Measurements from ENCODE around the gene KIDINS220. TPM values are rescaled to one million over a fixed set of nuclear protein-coding genes. Genes with fewer than 3 reads are reported as not detected.

The KIDINS220 gene
- total and polyA plus RNA-seq, 2 of the 13 experiments (the other 11 are each of a cell fraction or from before 2014, with no cell fraction given): 25.2 to 32.3 TPM

- Histone ChIP-seq H3K9me3 (ENCODE audit: low read length) (no peaks in the 10 kb centered on the region), H3K27ac (ENCODE audit: extremely low read length, insufficient read depth, low read length) (no peak overlapping the region), H2AFZ (ENCODE audit: low read length) (no peak overlapping the region), H3K4me2 (ENCODE audit: low read depth, low read length) (no peak overlapping the region), H3K27me3 (ENCODE audit: control insufficient read depth in 1 of 2, insufficient read depth in 2 of 2, low read length in 2 of 2) (no peaks in the 10 kb centered on the region), H3K9ac (ENCODE audit: insufficient read depth, low read depth, low read length) (no peak overlapping the region), H3K4me1 (ENCODE audit: insufficient read depth, low read length) (peaks cover 5% of the 10 kb centered on the region; the same call in 1 of the 2 replicates), H3K4me3 (replicated peaks in 1 of 3; ENCODE audit: insufficient read depth in 1 of 3, low read depth in 2 of 3, low read length in 3 of 3) (no peak overlapping the region), H4K20me1 (ENCODE audit: insufficient read depth, low read length) (no peaks in the 10 kb centered on the region), H3K79me2 (ENCODE audit: insufficient read depth, low read length) (no peaks in the 10 kb centered on the region), H3K36me3 (replicated peaks in 1 of 2; ENCODE audit: control insufficient read depth in 1 of 2, insufficient read depth in 2 of 2, low read length in 2 of 2) (peaks cover 17 to 58% of the 10 kb centered on the region in 2 experiments)
- POLR2A ChIA-PET: no interaction called here
- WGBS (ENCODE audit: low lambda C conversion rate): 88% methylated on average over 3 of the region's 3 CpGs
- intact Hi-C loops (cut with micrococcal nuclease; ENCODE audit: unreplicated experiment): loop anchor here (1.0 kb wide), 1 partner anchor 22 kb away; no protein-coding TSS in a partner anchor
- DNase-seq (ENCODE audit: low spot score): peak; percentile 88
- in situ Hi-C loops (cut with HindIII; ENCODE audit: extremely low pct_ligation_motif_present, low pct_unique_long_range_greater_than_20kb): no loop called here
- no TSS peak for BruUV-seq (replicated peaks)
- CTCF ChIA-PET (ENCODE audit: low intra/inter-chr PET ratio, low total read pairs): no interaction called here
- FAIRE-seq: peak; percentile 47
- peak; percentile 95 for ATAC-seq
- TF ChIP-seq ZNF12 (CRISPR knock-in tag; IDR thresholded peaks at IDR 0.05) (0 out of 2 replicates have a peak, but pooled peaks have one; percentile 31), RFX3 (CRISPR knock-in tag; IDR thresholded peaks at IDR 0.05) (no peak), DMAP1 (CRISPR knock-in tag; IDR thresholded peaks at IDR 0.05) (no peak), ZNF382 (CRISPR knock-in tag; IDR thresholded peaks at IDR 0.05; ENCODE audit: borderline replicate concordance) (no peak), TEAD3 (CRISPR knock-in tag; optimal IDR thresholded peaks at IDR 0.05; ENCODE audit: borderline replicate concordance) (peak; percentile 58), FOXA3 (CRISPR knock-in tag; IDR thresholded peaks at IDR 0.05) (0 out of 2 replicates have a peak, but pooled peaks have one; percentile 40), ZNF788 (CRISPR knock-in tag; IDR thresholded peaks at IDR 0.05; ENCODE audit: borderline replicate concordance) (no peak), MTF2 (CRISPR knock-in tag; IDR thresholded peaks at IDR 0.05; ENCODE audit: borderline replicate concordance) (no peak), ZBTB38 (CRISPR knock-in tag; IDR thresholded peaks at IDR 0.05) (0 out of 2 replicates have a peak, but pooled peaks have one; percentile 24), SRF (IDR thresholded peaks at IDR 0.05; ENCODE audit: low read depth, low read length) (no peak), STAG1 (CRISPR knock-in tag; IDR thresholded peaks at IDR 0.05) (0 out of 2 replicates have a peak, but pooled peaks have one; percentile 20), FOSL2 (CRISPR knock-in tag; IDR thresholded peaks at IDR 0.05) (peak; percentile 93), PHB2 (IDR thresholded peaks at IDR 0.05; ENCODE audit: partially characterized antibody) (no peak), SAP130 (CRISPR knock-in tag; IDR thresholded peaks at IDR 0.05; ENCODE audit: low read depth) (peak; percentile 54; the same call in 1 of the 2 replicates), ZNF24 (IDR thresholded peaks at IDR 0.05) (no peak)
- TF ChIP-seq, protein P1, sequence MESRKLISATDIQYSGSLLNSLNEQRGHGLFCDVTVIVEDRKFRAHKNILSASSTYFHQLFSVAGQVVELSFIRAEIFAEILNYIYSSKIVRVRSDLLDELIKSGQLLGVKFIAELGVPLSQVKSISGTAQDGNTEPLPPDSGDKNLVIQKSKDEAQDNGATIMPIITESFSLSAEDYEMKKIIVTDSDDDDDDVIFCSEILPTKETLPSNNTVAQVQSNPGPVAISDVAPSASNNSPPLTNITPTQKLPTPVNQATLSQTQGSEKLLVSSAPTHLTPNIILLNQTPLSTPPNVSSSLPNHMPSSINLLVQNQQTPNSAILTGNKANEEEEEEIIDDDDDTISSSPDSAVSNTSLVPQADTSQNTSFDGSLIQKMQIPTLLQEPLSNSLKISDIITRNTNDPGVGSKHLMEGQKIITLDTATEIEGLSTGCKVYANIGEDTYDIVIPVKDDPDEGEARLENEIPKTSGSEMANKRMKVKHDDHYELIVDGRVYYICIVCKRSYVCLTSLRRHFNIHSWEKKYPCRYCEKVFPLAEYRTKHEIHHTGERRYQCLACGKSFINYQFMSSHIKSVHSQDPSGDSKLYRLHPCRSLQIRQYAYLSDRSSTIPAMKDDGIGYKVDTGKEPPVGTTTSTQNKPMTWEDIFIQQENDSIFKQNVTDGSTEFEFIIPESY (CRISPR knock-in tag; IDR thresholded peaks at IDR 0.05): peak; percentile 77
- TF ChIP-seq, protein P2, sequence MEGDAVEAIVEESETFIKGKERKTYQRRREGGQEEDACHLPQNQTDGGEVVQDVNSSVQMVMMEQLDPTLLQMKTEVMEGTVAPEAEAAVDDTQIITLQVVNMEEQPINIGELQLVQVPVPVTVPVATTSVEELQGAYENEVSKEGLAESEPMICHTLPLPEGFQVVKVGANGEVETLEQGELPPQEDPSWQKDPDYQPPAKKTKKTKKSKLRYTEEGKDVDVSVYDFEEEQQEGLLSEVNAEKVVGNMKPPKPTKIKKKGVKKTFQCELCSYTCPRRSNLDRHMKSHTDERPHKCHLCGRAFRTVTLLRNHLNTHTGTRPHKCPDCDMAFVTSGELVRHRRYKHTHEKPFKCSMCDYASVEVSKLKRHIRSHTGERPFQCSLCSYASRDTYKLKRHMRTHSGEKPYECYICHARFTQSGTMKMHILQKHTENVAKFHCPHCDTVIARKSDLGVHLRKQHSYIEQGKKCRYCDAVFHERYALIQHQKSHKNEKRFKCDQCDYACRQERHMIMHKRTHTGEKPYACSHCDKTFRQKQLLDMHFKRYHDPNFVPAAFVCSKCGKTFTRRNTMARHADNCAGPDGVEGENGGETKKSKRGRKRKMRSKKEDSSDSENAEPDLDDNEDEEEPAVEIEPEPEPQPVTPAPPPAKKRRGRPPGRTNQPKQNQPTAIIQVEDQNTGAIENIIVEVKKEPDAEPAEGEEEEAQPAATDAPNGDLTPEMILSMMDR (CRISPR knock-in tag; IDR thresholded peaks at IDR 0.05): peak; percentile 20; the same call in 1 of the 2 replicates
- TF ChIP-seq, protein P3, sequence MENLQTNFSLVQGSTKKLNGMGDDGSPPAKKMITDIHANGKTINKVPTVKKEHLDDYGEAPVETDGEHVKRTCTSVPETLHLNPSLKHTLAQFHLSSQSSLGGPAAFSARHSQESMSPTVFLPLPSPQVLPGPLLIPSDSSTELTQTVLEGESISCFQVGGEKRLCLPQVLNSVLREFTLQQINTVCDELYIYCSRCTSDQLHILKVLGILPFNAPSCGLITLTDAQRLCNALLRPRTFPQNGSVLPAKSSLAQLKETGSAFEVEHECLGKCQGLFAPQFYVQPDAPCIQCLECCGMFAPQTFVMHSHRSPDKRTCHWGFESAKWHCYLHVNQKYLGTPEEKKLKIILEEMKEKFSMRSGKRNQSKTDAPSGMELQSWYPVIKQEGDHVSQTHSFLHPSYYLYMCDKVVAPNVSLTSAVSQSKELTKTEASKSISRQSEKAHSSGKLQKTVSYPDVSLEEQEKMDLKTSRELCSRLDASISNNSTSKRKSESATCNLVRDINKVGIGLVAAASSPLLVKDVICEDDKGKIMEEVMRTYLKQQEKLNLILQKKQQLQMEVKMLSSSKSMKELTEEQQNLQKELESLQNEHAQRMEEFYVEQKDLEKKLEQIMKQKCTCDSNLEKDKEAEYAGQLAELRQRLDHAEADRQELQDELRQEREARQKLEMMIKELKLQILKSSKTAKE (CRISPR knock-in tag; IDR thresholded peaks at IDR 0.05; ENCODE audit: borderline replicate concordance): no peak
Observed at GRCh38 chr2:8803658-8804379, 33.6 kb downstream of the KIDINS220 start.

Data from HepG2 (cell line).